NCI-H82 treated with DMSO at 0.1 percent for 48 hours (cell line): ENCODE data around the gene SLC16A12.
A peak's percentile ranks its signal among the peaks of the same experiment; 100 is the strongest.
"Not testable (repeated sequence)": the region's sequence is repeated elsewhere in the genome, so short reads cannot be mapped to it uniquely, and the experiment has no call there.

Experiments used
- DNase-seq: peaks from one replicate; lab custom pipeline; 2025; ENCODE audit not compliant: unreplicated experiment; lab: John Stamatoyannopoulos, UW

The SLC16A12 gene

DNA sequence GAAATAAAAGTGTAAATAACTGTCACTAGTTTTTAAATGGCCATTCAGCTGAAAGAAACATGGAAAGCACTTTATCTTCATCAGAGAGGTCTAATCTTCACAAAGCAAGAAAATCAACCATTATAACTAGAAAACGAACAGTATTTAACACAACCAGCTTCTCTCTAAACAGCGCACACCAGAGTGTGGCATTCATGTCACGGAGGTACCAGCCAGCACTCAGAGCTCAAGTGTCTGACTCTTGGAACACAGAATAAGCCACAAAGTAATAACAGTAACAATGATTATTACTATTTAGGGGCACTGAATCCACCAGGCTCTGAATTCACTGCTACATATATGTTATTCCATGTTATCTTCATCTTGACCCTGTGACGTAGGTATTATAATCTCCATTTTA, 60.9 kb downstream of the SLC16A12 start:
- DNase-seq: no peak

DNA sequence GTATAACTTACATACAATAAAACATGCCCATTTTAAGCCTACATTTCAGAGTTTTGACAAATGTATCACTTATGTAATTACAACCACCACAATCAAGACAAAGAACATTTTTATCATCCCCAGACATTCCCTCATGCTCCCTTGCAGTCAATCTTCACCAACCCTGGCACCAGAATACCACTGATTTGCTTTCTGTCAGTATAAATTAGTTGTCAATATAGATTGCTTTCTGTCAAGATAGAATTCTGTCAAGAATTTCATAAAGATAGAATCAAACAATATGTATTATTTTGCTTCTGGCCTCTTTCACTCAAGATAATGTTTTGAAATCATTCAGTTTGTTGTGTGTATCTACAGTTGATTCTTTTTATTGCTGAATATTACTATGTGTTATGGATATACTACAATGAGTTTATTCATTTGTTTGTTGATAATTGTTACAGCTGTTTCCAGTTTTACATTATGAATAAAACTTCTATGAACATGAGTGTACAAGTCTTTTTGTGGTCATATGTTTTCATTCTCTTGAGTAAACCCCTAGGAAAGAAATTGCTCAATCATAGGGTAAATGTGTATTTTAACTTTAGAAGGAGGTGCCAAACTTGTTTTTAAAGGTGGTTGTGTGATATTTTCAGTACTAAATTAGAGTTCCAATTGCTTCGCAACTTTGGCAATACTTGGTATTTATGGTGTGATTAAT, 64.1 kb downstream of the SLC16A12 start:
- DNase-seq: no peak

DNA sequence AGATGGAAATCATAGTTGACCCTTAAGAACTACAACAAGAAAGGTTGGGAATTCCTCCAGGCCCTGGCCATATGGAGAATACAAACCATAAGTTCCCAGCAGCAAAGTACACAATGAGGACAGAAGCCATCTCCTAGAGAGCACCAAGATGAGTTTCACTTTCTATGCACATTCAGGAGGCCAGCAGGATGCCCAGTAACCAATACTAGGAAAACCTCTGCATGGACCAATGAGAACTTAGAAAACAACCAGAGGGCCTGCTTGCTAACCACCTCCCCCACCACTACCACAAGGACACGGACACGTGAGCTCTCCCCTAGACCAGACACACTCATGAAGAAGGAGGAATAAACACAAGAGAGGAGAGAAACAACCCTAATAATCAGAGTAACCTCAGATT, 64.8 kb downstream of the SLC16A12 start:
- no peak for DNase-seq

DNA sequence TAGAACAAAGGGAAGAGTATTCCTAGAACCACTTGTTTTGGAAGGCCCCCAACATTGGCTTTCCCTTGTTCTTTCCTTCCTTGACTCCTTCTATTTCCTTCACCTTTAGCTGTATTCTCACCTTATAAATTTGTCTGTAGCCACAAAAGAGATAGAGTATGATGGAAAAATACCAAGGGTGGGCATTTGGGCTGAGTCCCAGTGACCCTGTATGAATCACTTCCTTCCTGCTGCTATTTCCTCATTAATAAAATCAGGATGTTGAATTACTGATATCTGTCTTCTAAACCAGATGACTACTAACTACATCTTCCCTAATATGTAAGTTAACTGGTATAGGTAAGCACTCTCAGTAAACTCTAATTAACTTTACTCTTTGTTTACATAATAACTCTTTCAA, 65.9 kb downstream of the SLC16A12 start:
- DNase-seq: no peak

DNA sequence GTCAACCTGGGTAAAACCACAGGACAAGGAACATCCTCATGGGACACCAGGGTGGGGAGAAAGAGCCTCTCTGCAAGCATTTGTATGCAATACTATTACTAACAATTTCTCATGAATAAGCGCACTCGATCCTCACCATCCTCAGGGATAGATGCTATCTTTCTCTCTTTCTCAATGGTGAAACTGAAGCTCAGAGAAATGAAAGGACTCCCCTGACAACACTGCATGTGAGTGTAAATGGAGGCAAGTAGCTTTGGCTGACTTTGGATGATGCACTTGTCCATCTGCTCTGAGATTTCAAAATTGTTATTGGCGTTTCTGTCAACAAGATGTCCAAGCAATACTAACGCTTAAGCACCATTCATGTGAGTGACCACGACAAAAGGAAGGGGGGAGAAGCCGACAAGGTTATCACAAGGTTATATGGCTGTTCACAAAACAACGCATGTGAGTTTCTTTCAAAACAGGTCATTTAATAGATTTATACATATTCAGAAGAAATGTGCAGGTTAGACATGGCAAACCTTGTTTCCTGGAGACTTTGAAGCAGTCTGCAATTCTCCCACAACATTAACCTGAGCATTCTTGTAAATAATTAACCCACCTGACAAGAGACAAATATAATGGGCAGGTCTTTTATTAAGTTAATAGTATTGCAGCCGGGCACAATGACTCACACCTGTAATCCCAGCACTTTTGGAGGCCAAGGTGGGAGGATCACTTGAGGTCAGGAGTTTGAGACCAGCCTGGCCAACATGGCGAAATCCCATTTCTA, 67.0 kb downstream of the SLC16A12 start:
- DNase-seq: no peak

DNA sequence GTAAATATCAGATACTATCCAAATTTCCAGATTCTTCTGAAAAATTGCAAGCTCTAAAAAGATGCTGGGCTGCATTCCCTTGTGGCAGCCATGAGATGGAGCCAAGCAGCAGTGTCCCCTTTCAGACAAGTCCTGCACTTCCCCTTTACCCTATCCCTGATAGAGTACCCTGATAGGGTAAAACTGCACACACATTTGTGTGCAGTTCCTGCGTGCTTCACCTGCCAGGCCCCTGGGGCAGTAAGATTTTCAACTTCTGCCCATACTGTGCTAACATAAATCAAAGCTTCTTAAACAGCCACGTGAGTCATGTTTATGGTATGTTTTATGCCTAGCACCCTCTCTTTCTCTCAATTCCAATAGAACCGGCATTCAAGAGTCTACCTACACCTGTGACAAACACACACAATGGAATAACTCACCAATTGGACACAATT, 68.8 kb downstream of the SLC16A12 start:
- DNase-seq: no peak

DNA sequence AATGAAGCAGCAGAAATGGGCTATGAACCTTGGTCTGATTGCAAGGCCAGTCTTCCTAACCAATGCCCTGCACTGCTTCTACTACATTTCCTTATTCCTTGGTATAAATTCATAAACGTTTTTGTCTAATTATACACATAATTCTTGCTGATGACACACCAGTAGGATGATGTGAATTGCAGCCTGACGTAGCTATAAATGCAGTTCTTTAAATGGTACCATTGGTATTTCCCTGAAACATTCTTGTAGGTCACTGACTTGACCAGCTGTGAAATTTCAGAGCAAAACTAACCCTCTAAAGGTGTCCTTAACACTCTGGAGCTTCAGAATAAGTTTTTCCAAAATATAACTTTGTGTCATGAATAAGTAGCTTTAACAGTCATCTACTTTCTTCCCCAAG, 70.2 kb downstream of the SLC16A12 start:
- no peak for DNase-seq

DNA sequence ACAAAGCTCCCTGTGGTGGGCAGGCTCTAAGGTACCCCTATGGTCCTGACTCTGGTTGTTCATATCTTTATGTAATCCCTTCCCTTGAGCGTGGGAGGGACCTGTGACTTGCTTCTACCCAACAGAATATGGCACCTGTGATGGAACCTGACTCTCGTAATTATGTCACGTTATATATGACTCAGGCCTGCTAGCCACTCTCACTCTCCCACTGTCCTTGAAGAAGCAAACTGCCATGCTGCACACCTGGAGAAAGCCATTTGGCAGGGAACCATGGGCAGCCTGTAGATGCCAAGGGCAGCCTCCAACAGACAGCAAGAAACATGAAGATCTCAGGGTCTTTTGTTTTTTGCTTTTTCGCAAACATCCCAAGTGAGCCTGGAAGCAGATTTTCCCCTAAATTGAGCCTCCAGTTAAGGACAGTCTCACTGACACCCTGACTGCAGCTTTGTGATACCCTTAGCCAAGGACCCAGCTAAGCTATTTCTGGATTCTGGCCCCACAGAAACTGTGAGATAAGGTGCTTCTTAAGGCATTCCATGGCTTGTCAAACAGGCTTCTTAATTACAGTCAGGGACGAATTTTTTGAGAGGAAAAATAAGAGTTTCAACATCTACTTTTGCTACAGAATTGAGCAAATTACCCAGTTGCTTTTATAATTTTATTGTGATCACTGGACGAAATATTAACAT, 71.4 kb downstream of the SLC16A12 start:
- DNase-seq: no peak

DNA sequence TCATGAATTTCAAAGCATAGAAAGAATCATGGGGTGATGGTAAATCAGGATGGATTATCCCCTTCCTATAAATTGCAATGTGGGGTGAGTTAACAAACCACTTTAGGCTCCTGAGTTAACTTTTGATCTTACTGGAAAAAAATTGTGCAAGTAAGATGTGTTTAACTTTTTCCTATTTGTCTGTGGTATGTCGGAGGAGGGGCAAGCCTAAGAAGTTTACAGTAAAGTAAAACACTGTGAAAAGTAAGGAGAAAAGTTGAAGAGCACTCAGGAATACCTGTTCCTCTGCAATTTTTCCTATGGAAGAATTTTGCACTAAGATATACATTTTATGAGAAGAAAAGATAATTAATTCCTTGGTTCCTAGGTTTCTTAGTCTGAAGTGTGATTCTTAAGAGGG, 76.6 kb downstream of the SLC16A12 start:
- DNase-seq: no peak

DNA sequence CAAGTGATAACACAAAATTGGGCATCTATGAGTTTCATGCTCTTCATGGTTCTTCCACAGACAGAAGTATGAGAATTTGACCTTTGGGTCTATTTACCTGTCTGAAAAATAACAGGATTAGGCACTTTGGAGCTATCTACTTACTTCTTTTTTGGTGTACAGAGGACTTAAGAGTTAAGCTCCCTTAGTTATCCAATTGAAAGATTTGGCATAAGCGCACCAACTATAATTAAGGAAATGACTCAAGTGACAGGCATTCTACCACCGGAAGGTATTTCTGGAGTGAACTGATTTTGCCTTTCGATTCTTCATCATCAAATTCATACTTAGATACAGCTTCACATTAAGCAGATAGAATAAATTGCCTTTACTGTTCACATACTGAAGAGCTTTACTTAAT, 77.1 kb downstream of the SLC16A12 start:
- peak; percentile 26 for DNase-seq

DNA sequence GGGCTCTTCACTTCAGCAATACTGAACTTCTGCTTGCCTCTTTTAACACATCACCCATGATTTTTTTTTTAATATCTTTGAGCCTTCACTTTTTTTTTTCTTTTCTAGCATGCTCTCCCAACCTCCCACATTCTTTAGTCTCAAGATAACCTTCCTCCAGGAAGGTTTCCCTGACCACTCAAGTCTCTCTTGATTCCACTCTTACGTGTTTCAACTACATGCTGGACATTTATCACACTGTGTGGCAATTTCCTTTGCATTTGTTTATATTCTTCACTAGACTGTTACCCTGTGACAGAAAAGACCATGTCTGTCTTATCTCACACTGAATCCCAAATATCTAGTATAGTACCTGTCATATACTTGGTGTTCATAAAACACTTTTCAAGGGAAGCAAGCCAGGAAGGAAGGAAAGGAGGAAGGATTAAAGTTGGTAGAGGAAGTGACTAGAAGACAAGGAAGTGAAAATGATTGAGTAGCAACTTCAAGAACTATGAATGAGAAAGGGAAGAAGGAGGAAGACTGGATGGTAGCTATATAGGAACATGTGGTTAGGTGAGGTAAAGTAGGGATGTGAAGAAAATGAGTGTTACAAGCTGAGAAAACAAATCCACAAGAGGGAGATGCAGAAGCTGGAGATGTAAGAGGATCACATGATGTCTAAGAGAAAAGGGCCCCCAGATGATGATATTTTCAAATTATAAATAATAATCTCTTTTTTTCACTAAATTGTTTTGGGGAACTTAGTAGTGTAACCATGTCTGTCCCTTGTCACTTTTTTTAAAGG, 80.6 kb downstream of the SLC16A12 start:
- no peak for DNase-seq

DNA sequence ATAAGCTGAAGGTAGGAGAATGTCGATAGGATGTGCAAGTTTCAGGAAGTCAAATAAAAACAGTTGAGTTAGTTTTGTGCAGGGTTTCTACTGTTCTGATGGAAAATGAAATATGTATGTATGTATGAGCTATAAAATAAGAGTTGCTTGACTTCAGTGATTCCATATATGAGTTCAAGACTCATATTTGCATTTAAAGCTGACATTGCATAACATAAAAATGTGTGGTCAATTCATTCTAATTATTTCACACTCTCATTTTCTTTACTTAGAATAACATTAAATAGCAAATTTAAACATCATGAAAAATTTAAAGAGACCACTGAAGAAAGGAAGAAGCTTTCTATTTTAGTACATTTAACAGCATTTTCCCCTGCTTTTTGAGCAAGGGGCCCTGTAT, 83.2 kb downstream of the SLC16A12 start:
- no peak for DNase-seq

DNA sequence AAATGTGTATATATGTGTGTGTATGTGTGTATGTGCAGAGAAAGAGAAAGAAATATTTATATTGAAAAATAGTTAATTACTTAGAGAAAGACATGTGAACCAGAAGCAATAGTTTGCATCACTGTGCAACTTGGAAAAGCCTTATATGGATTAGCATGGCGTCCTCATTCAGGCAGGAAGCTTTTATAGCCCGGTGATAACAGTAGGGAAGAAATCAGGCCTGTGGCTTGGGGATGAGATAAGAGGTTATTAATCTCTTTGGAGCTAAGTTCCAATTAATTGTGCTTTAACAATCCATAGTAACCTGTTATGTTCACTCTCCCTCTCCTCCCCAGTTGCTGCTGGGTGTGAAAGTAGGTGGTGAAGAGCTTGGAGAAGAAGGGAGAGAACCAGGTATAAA, 84.5 kb downstream of the SLC16A12 start:
- no peak for DNase-seq

DNA sequence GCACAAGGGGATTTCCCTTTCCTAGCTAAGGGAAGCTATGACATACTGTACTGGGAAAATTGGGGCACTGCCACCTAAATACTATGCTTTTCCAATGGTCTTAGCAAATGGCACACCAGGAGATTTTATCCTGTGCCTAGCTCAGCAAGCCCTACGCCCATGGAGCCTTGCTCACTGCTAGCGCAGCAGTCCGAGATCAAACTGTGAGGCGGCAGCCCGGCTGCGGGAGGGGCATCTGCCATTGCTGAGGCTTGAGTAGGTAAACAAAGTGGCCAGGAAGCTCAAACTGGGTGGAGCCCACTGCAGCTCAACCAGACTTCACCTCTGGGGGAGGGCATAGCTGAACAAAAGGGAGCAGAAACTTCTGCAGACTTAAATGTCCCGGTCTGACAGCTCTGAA, 90.6 kb downstream of the SLC16A12 start:
- not testable (repeated sequence) for DNase-seq

DNA sequence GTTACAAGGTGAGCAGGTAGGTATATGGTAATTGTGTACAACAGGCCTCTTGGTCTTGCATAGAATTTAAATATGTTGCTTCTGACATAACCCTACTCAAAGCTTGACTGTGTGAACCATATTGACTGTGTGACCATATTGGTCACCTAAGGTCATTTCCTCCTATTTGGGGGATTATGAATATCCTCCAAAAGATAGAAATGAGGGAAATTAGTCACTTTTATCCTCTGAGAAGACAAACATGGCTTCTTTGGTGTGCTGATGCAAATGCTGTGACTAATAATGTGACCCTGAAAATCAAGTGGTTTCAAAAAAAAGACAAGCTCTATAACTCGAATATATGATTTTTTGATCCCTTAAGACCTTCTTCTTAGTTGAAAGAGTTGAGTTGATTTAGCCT, 93.1 kb downstream of the SLC16A12 start:
- DNase-seq: no peak

DNA sequence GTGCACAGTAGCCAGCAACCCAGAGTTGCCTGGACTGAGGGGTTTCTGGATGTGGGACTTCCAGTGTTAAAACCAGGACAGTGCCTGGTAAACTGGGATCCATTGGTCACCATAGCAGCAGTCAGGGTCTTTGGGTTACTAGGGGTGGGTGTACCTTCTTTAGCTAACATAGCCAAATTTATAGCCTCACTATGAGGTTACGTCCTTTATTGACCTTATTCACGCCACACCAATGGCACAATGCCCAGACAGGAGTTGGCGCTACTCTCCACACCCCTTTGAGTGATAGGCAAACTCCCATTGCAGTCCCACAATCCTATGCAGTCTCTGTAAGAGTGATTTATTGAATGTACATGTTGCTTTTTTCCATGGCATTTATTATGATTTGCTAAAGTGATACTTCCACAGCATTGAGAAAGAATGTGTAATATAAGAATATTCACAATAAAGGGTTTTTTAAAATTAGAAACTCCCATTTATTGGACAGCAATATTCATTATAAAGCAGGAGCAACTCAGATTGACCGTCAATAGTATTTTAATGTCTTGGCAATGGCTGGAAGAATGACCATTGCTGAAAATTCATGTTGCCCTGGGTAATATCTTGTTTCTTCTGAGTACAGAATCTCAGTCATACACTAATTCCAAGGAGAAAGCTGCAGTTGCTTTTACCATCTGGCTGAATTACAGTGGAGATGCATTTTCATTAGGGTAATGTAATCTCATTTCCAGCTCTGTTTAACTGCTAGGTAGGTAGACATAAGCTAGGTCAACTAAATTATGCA, 95.0 kb downstream of the SLC16A12 start:
- no peak for DNase-seq

DNA sequence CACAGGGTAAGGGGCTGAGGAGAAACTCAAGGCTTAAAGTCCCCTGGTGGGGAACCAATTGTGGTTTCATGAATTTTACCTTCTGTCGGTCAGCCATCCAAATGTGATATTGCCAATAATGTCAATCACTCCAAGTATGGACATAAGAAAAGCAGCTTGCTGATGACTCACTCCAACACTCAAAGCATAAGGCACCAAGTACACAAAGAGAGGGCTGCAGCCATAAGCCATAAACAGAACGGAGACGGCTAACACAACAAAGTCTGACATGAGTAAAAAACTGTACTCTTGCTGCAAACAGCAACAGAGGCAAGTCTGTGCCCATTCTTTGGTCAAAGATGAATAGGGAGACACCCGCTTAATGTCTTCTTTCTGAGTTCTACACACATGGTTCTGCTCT, 96.9 kb downstream of the SLC16A12 start:
- DNase-seq: no peak

DNA sequence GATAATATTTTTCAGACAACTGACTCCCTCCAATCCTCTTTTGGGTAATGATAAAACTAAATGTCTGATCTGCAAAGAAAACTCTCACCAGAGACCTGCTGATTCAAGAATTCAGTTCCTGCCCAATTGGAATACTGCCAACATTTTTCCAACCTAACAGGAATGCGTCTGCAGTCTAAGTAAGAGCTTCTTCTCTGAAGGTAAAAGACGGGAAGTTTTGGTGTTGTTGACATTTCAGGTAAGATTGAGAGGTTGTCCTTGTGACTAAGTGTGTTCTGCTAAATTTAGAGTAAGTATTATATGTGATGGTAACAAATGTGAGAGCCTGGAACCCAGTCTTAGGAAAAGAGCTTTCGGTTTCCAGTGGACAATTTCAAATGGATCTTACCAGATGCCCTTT, 103.4 kb downstream of the SLC16A12 start:
- DNase-seq: no peak

DNA sequence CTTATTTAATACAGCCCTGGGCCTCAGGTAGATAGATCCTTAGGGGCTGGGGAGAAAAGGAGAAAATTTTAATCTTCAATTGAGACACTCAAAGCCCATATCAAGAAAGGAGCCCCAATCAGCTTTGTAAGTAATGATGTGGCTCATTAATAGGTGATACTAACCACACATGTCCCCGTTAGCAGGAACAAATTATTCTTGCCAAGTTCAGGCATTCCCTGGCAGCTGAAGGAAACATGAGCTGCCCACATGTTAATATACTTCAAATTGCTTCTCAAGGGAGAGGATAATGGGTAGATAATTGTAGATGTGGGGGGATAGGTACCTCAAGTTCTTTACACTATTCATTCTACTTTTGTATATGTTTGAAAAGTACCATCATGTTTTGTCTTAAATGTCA, 106.5 kb downstream of the SLC16A12 start:
- no peak for DNase-seq

DNA sequence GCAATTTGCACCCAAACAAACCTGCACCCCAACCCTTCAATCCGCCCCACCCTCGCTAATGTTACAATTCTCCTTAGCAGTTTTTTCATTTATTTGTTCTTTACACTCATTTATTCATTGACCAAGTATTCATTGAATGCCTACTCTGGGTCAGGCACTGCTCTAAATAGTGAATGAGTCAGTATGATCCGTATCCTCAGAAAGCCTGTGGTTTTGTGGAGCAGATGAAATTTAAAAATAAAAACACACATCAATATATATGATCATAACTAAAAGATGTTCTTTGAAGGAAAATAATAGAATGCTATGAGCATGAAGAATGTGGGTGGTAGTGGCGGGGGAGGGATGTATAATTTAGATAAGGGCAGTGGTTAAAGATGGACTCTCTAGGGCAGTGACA, 107.8 kb downstream of the SLC16A12 start:
- no peak for DNase-seq
